RWPE2 (cell line): ENCODE data around the gene HTR2A.

Source experiments
- ATAC-seq: fragments of 200-7000 bp; cut with Tn5 transposase; 3 replicates; pipeline ENCODE4 v1.9.1; 2021; ENCODE audit warnings: low read depth
- DNase-seq: peaks from one replicate; pipeline ENCODE4 v3.0.0-alpha.2; 2020; ENCODE audit warnings: low spot score
- H3K27ac ChIP-seq: fragments of 450-650 bp; 2 replicates; pipeline ENCODE4 v1.5.1; 2017; ENCODE audit warnings: mild to moderate bottlenecking; ENCODE audit not compliant: poor library complexity, severe bottlenecking
- H3K27me3 ChIP-seq: fragments of 250-450 bp; sonication (Bioruptor Pico); 2 replicates; pipeline ENCODE4 v1.5.1; 2021; ENCODE audit warnings: mild to moderate bottlenecking, moderate library complexity; ENCODE audit not compliant: insufficient read depth, poor library complexity, severe bottlenecking
- H3K36me3 ChIP-seq: fragments of 250-450 bp; sonication (Bioruptor Pico); 2 replicates; pipeline ENCODE4 v1.5.1; 2020; ENCODE audit warnings: low read depth, mild to moderate bottlenecking, moderate library complexity
- H3K4me1 ChIP-seq: fragments of 250-450 bp; sonication (Bioruptor Pico); 2 replicates; pipeline ENCODE4 v1.5.1; 2021; ENCODE audit warnings: mild to moderate bottlenecking, moderate library complexity; ENCODE audit not compliant: insufficient read depth, poor library complexity, severe bottlenecking
- H3K4me3 ChIP-seq: fragments of 250-450 bp; sonication (Bioruptor Pico); 2 replicates; pipeline ENCODE4 v1.5.1; 2021; ENCODE audit warnings: mild to moderate bottlenecking, moderate library complexity; ENCODE audit not compliant: severe bottlenecking
- H3K9me3 ChIP-seq: fragments of 250-450 bp; sonication (Bioruptor Pico); 2 replicates; pipeline ENCODE4 v1.5.1; 2021; ENCODE audit warnings: mild to moderate bottlenecking, moderate library complexity; ENCODE audit not compliant: severe bottlenecking
- TF ChIP-seq, protein P1 (sequence below): fragments of 450-650 bp; IDR thresholded peaks from one replicate; pipeline ENCODE4 v1.5.1; 2017; ENCODE audit warnings: mild to moderate bottlenecking, moderate library complexity; ENCODE audit not compliant: poor library complexity, severe bottlenecking

Gene HTR2A

DNA sequence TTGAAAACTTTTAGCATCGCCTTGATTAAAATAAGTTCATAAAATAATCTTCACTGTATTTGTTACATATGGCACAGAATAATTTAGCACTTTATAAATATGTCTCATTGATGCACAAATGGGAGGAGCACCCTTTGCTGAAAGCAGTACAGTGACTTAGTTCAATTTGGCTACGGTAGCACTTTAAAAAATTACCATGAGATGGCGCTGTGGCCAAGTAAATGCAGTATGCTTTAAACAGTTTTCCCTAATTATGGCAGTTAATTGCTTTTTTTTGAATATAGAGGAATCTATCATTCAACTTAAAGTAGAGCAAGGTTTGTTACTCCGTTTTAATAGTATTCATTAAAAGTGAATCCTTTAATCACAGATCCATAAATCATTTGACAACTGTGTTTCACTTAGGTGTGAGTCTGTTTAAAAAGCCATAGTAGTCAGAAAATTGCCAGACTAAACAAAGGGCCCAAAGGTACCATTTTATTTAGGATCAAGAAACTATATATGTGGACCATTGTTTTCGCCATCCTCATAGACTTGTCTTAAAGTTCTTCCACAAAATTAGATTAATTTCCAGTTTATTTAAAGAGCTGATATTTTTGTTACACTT, 65.2 kb downstream of the HTR2A start:
- DNase-seq (no peak), ATAC-seq (no peak)
- H3K27ac ChIP-seq = no peak overlapping the region
- no peaks in the 10 kb centered on the region for H3K9me3 ChIP-seq
- no peaks in the 10 kb centered on the region for H3K4me1 ChIP-seq
- no peaks in the 10 kb centered on the region for H3K27me3 ChIP-seq
- TF ChIP-seq, protein P1, sequence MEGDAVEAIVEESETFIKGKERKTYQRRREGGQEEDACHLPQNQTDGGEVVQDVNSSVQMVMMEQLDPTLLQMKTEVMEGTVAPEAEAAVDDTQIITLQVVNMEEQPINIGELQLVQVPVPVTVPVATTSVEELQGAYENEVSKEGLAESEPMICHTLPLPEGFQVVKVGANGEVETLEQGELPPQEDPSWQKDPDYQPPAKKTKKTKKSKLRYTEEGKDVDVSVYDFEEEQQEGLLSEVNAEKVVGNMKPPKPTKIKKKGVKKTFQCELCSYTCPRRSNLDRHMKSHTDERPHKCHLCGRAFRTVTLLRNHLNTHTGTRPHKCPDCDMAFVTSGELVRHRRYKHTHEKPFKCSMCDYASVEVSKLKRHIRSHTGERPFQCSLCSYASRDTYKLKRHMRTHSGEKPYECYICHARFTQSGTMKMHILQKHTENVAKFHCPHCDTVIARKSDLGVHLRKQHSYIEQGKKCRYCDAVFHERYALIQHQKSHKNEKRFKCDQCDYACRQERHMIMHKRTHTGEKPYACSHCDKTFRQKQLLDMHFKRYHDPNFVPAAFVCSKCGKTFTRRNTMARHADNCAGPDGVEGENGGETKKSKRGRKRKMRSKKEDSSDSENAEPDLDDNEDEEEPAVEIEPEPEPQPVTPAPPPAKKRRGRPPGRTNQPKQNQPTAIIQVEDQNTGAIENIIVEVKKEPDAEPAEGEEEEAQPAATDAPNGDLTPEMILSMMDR = peak; percentile 79
- no peaks in the 10 kb centered on the region for H3K36me3 ChIP-seq
- no peak overlapping the region for H3K4me3 ChIP-seq

DNA sequence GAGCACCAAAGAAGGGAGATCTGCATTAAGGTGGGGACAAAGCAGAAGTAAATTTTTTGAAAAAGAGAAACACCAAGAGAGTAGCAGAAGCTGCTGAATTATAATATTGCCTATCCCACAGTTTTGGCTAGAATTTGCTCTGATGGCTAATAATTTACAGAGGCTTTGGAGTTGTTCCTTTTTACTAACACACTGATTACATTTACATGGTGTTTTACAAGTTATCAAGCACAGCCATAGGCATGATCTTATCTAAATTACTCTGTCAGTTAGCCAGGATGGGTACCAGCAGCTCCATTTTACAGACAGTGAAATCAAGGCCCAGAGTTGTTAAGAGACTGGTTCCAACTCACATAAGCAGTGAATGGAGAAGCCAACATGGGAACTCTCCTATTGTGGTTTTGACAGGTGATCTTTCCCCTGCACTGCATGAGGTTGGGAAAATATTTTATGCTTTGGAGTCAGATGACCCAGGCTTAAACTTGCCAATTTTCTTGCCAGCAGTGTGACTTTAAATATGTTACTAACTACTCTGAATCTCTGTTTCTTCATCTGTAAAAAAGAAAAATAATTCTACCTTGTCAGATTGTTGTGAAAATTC, 66.3 kb downstream of the HTR2A start:
- ATAC-seq (no peak), DNase-seq (no peak)
- no peaks in the 10 kb centered on the region for H3K27me3 ChIP-seq
- no peak overlapping the region for H3K4me3 ChIP-seq
- H3K9me3 ChIP-seq = no peaks in the 10 kb centered on the region
- H3K36me3 ChIP-seq = no peaks in the 10 kb centered on the region
- no peak overlapping the region for H3K27ac ChIP-seq
- TF ChIP-seq, protein P1 = no peak
- no peaks in the 10 kb centered on the region for H3K4me1 ChIP-seq

DNA sequence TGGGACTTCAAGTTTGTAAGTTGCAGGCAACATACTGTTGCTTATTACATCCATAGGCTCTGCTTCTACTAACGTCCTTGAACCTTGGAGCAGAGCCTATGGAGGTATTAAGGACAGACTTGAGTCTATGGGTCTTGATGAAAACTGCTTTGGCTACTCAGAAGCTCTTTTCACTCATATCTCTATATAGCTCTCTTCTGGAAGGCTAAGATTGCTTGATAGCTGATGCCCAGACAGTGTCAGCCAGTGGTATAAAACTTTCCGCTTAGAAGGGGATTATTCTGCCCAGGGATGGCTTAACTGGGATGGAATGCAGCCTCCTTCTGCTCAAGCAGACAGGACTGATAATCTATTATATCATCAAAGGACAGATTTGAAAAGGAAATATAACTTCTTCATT, 74.3 kb downstream of the HTR2A start:
- H3K27me3 ChIP-seq = no peaks in the 10 kb centered on the region
- no peak for DNase-seq
- no peak overlapping the region for H3K27ac ChIP-seq
- H3K4me3 ChIP-seq = no peak overlapping the region
- ATAC-seq = no peak
- H3K9me3 ChIP-seq = no peaks in the 10 kb centered on the region
- H3K4me1 ChIP-seq = no peaks in the 10 kb centered on the region
- H3K36me3 ChIP-seq = no peaks in the 10 kb centered on the region
- TF ChIP-seq, protein P1 = no peak

DNA sequence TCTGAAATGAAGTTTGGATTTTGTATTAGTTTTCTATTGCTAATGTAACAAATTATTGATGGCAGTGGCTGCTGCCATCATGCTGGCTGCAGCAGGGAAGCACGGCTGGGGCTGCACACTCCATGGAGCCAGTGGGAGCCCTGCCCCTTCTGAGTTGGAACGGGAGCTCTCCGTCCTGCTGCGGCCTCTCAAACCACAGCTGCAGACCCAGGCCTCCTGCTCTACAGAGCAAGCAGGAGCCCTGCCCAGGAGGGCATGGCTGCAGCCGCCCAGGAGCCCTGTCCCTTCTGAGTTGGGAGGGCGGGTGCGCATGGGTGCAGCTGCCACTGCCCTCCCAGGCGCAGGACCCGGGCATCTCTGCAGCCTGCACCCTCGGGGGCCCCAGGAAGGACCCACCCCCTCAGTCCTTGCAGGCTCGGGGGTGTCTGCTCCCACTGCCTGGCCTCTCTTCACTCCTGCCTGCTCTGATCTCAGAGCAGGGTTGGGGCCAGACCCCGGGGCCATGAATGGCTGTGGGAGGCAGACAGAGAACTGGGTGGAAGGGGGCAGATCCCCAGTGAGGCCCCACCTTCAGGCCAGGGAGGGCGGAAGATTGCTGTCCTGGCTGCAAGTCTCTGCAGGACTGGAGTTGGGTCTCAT, 78.9 kb downstream of the HTR2A start:
- DNase-seq = no peak
- H3K4me1 ChIP-seq = no peaks in the 10 kb centered on the region
- H3K9me3 ChIP-seq = no peaks in the 10 kb centered on the region
- no peak for ATAC-seq
- no peaks in the 10 kb centered on the region for H3K36me3 ChIP-seq
- TF ChIP-seq, protein P1 = no peak
- H3K27ac ChIP-seq = no peak overlapping the region
- no peaks in the 10 kb centered on the region for H3K27me3 ChIP-seq
- H3K4me3 ChIP-seq = no peak overlapping the region

DNA sequence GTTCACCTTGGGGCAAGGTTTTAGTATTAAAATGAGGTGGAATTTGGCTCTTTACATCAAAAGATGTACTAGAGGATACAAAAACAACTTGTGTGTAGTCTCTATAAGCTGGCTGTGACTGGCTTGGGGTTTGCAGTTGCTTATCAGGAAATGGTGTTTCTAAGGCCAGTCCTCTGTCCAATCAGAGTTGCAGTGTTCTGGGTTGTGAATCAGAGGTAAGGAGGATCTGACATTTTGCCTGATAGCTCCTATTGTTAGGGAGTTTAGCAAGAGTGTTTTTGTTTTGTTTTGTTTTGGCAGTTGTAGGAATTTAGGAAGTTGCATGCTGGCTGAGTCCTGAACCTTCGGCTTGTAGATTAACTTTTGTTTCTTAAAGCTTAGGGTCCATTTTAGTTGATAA, 79.8 kb downstream of the HTR2A start:
- H3K9me3 ChIP-seq = peaks cover 4% of the 10 kb centered on the region
- TF ChIP-seq, protein P1 = no peak
- no peaks in the 10 kb centered on the region for H3K4me1 ChIP-seq
- H3K4me3 ChIP-seq = no peak overlapping the region
- ATAC-seq (no peak), DNase-seq (no peak)
- H3K36me3 ChIP-seq = no peaks in the 10 kb centered on the region
- no peak overlapping the region for H3K27ac ChIP-seq
- no peaks in the 10 kb centered on the region for H3K27me3 ChIP-seq
